ENCODE results near the gene COL27A1. TPM values are rescaled to one million over a fixed set of nuclear protein-coding genes. Genes with fewer than 3 reads are reported as not detected.

COL27A1 gene
- total RNA-seq, 1 donor from 2014 or later: 3.9 TPM

GRCh38 chr9:114313186-114313585, 157.8 kb downstream of the COL27A1 start:
- H3K27me3 Mint-ChIP-seq (ENCODE audit: unreplicated experiment): peaks cover 5% of the 10 kb centered on the region
- no peak for TF ChIP-seq CTCF (IDR thresholded peaks at IDR 0.05; ENCODE audit: partially characterized antibody, unreplicated experiment)
- no peaks in the 10 kb centered on the region for H3K36me3 Mint-ChIP-seq (ENCODE audit: unreplicated experiment)
- H3K4me1 Mint-ChIP-seq (ENCODE audit: low read depth, unreplicated experiment): peaks cover 9% of the 10 kb centered on the region
- no peak for DNase-seq
- H3K9me3 Mint-ChIP-seq (ENCODE audit: unreplicated experiment): peaks cover 2% of the 10 kb centered on the region
- no peak overlapping the region for H3K4me3 Mint-ChIP-seq (ENCODE audit: unreplicated experiment)
- H3K27ac Mint-ChIP-seq (ENCODE audit: unreplicated experiment): peak overlapping the region; percentile 59

GRCh38 chr9:114314256-114314867, 159.0 kb downstream of the COL27A1 start:
- DNase-seq: no peak
- H3K36me3 Mint-ChIP-seq (ENCODE audit: unreplicated experiment): no peaks in the 10 kb centered on the region
- no peak overlapping the region for H3K27ac Mint-ChIP-seq (ENCODE audit: unreplicated experiment)
- H3K4me3 Mint-ChIP-seq (ENCODE audit: unreplicated experiment): no peak overlapping the region
- peaks cover 9% of the 10 kb centered on the region for H3K4me1 Mint-ChIP-seq (ENCODE audit: low read depth, unreplicated experiment)
- peaks cover 5% of the 10 kb centered on the region for H3K27me3 Mint-ChIP-seq (ENCODE audit: unreplicated experiment)
- TF ChIP-seq CTCF (IDR thresholded peaks at IDR 0.05; ENCODE audit: partially characterized antibody, unreplicated experiment): no peak
- H3K9me3 Mint-ChIP-seq (ENCODE audit: unreplicated experiment): peaks cover 2% of the 10 kb centered on the region

- no peak for DNase-seq
- Mint-ChIP-seq H3K27ac (ENCODE audit: unreplicated experiment) (no peak overlapping the region), H3K9me3 (ENCODE audit: unreplicated experiment) (peaks cover 2% of the 10 kb centered on the region), H3K27me3 (ENCODE audit: unreplicated experiment) (peaks cover 5% of the 10 kb centered on the region), H3K36me3 (ENCODE audit: unreplicated experiment) (no peaks in the 10 kb centered on the region), H3K4me3 (ENCODE audit: unreplicated experiment) (no peak overlapping the region), H3K4me1 (ENCODE audit: low read depth, unreplicated experiment) (peaks cover 9% of the 10 kb centered on the region)
- TF ChIP-seq CTCF (IDR thresholded peaks at IDR 0.05; ENCODE audit: partially characterized antibody, unreplicated experiment): no peak
Measured at GRCh38 chr9:114314881-114315722, 159.8 kb downstream of the COL27A1 start.

- DNase-seq: no peak
- Mint-ChIP-seq H3K36me3 (ENCODE audit: unreplicated experiment) (no peaks in the 10 kb centered on the region), H3K4me3 (ENCODE audit: unreplicated experiment) (no peak overlapping the region), H3K4me1 (ENCODE audit: low read depth, unreplicated experiment) (peaks cover 6% of the 10 kb centered on the region), H3K27me3 (ENCODE audit: unreplicated experiment) (peaks cover 4% of the 10 kb centered on the region), H3K27ac (ENCODE audit: unreplicated experiment) (no peak overlapping the region), H3K9me3 (ENCODE audit: unreplicated experiment) (peaks cover 2% of the 10 kb centered on the region)
- TF ChIP-seq CTCF (IDR thresholded peaks at IDR 0.05; ENCODE audit: partially characterized antibody, unreplicated experiment): no peak
Measured at GRCh38 chr9:114315723-114316363, 160.5 kb downstream of the COL27A1 start.
